A673 (cell line): Measurements from ENCODE around the gene ATRIP.

ENCODE experiments used
- CTCF ChIP-seq: fragments of 300-800, 200-600 bp; sonication (generic); conservative IDR thresholded peaks from 2 replicates; pipeline ENCODE4 v1.5.1; 2017; ENCODE audit warnings: low read depth, mild to moderate bottlenecking, antibody characterized with exemption, low read length, moderate library complexity, mixed read lengths
- EZH2 ChIP-seq: fragments of 200-600 bp; sonication (generic); IDR thresholded peaks from 2 replicates; pipeline ENCODE4 v1.6.1; 2017; ENCODE audit warnings: borderline replicate concordance, low read depth, mild to moderate bottlenecking, mixed read lengths, antibody characterized with exemption, low read length; ENCODE audit not compliant: poor library complexity, severe bottlenecking

- TF ChIP-seq CTCF, result no peak
- no peak for TF ChIP-seq EZH2
Measured at GRCh38 chr3:48439820-48440589, 6.5 kb upstream of the ATRIP start, which contains the start of the genes CCDC51 and TMA7.
